ENCODE data around the gene TCEAL2. TPM values are rescaled to one million over a fixed set of nuclear protein-coding genes. Genes with fewer than 3 reads are reported as not detected.

The TCEAL2 gene
- total RNA-seq, 2 experiments from 2014 or later, result 0.31 TPM; not detected in 1

- POLR2A ChIA-PET, result interaction anchor here (0.7 to 1.1 kb wide), 2 partner anchors 223 to 1099 kb away, joined by 3 to 4 read pairs; partner anchors contain the start of genes TCEAL8 and ZMAT1
- H3K36me3 Mint-ChIP-seq, result no peaks in the 10 kb centered on the region
These were observed 29.7 kb downstream of the TCEAL2 start for GRCh38 chrX:102154900-102155805.

GRCh38 chrX:102155806-102156179 is 30.3 kb downstream of the TCEAL2 start, which contains the start of gene BEX5:
TSS of gene BEX5 (minus strand) at chrX:102155977. CDS start at chrX:102154265, 1,712 bp downstream.
- H3K4me3 Mint-ChIP-seq, result peak within 1 kb of the TSS; percentile 95
- H3K9me3 Mint-ChIP-seq, result no peaks in the 10 kb centered on the region
- no peaks in the 10 kb centered on the region for H3K36me3 Mint-ChIP-seq
- ATAC-seq (ENCODE audit: low read depth), result peak; percentile 97
- peaks cover 16% of the 10 kb centered on the region for H3K4me1 Mint-ChIP-seq
- peak within 1 kb of the TSS; percentile 94 for H3K27ac Mint-ChIP-seq
- H3K27me3 Mint-ChIP-seq, result no peaks in the 10 kb centered on the region
- no peak for DNase-seq
- POLR2A ChIA-PET, result interaction anchor here (0.7 to 1.1 kb wide), 2 partner anchors 224 to 1099 kb away, joined by 3 to 4 read pairs; partner anchors contain the start of genes TCEAL8 and ZMAT1

More at GRCh38 chrX:102154900-102155805, 29.7 kb downstream of the TCEAL2 start:
- H3K9me3 Mint-ChIP-seq, result no peaks in the 10 kb centered on the region
- peak; percentile 59 for ATAC-seq (ENCODE audit: low read depth)
- H3K27ac Mint-ChIP-seq, result peak overlapping the region; percentile 94
- peak overlapping the region; percentile 95 for H3K4me3 Mint-ChIP-seq
- DNase-seq, result peak; percentile 40
- H3K4me1 Mint-ChIP-seq, result peaks cover 16% of the 10 kb centered on the region
- no peaks in the 10 kb centered on the region for H3K27me3 Mint-ChIP-seq

Other genes starting within 250 kb of the TCEAL2 start
- gene ZMAT1, start 193.7 kb upstream of the TCEAL2 start, total RNA-seq, result 10 to 100 TPM; 12.9 to 14.4 TPM
- gene TCEAL6, start 16.8 kb downstream of the TCEAL2 start, total RNA-seq, result not detected
- 1 to 10 TPM; 2.6 to 4.3 TPM for gene BEX5, start 30.3 kb downstream of the TCEAL2 start, total RNA-seq
- not detected for gene TCP11X1, start 89.6 kb downstream of the TCEAL2 start, total RNA-seq
- gene NXF2, start 121.5 kb downstream of the TCEAL2 start, total RNA-seq, result not detected